Fibroblast of villous mesenchyme (primary cell): ENCODE results near the gene ANO4. TPM values are rescaled to one million over a fixed set of nuclear protein-coding genes. Genes with fewer than 3 reads are reported as not detected.

ENCODE experiments used
- DNase-seq: peaks from one replicate; pipeline ENCODE4 v3.0.0-alpha.2; 2010; ENCODE audit warnings: low read depth
- H3K4me3 ChIP-seq: 2 replicates; pipeline ENCODE4 v1.5.1; 2011; ENCODE audit warnings: low read depth, mild to moderate bottlenecking, low read length
- CTCF ChIP-seq: IDR thresholded peaks from 2 replicates; pipeline ENCODE4 v1.5.1; 2012; ENCODE audit warnings: low read depth, mild to moderate bottlenecking, low read length; ENCODE audit not compliant: insufficient read depth
- total RNA-seq: library from RNA; depleted of rRNA; stranded (reverse); fragments of >200 nt; gene quantifications from 2 replicates; pipeline ENCODE4 v1.2.3, GENCODE V29; 2012

The ANO4 gene
- total RNA-seq, 1 donor: 13.8 TPM

- no peak overlapping the region for H3K4me3 ChIP-seq
- DNase-seq: no peak
- no peak for TF ChIP-seq CTCF
These were observed 106.7 kb downstream of the ANO4 start for GRCh38 chr12:100901266-100901665.

- no peak for TF ChIP-seq CTCF
- DNase-seq: peak; percentile 23
- no peak overlapping the region for H3K4me3 ChIP-seq
These were observed 109.7 kb downstream of the ANO4 start for GRCh38 chr12:100904270-100904669.

- no peak overlapping the region for H3K4me3 ChIP-seq
- TF ChIP-seq CTCF: no peak
- DNase-seq: peak; percentile 61
These were observed 113.9 kb downstream of the ANO4 start for GRCh38 chr12:100908501-100908900.

GRCh38 chr12:100913872-100914592, 119.5 kb downstream of the ANO4 start:
- no peak for DNase-seq
- no peak overlapping the region for H3K4me3 ChIP-seq
- TF ChIP-seq CTCF: no peak

- no peak overlapping the region for H3K4me3 ChIP-seq
- no peak for TF ChIP-seq CTCF
- DNase-seq: no peak
These were observed 124.5 kb downstream of the ANO4 start for GRCh38 chr12:100919116-100919515.

GRCh38 chr12:100920493-100920892, 125.9 kb downstream of the ANO4 start:
- no peak for DNase-seq
- TF ChIP-seq CTCF: no peak

GRCh38 chr12:100926669-100927248, 132.2 kb downstream of the ANO4 start:
- no peak for DNase-seq
- peak; percentile 34 for TF ChIP-seq CTCF
- H3K4me3 ChIP-seq: no peak overlapping the region

More at GRCh38 chr12:100920493-100920892, 125.9 kb downstream of the ANO4 start:
- no peak overlapping the region for H3K4me3 ChIP-seq
